Nucleus accumbens (tissue), 56 donors: Measurements from ENCODE around the gene PIN4.
"Not testable (repeated sequence)": the region's sequence is repeated elsewhere in the genome, so short reads cannot be mapped to it uniquely, and the experiment has no call there.

Source experiments
- DNase-seq, 56 donors: peaks; one replicate each; lab custom pipeline; 2025; lab: John Stamatoyannopoulos, UW

The PIN4 gene

DNA sequence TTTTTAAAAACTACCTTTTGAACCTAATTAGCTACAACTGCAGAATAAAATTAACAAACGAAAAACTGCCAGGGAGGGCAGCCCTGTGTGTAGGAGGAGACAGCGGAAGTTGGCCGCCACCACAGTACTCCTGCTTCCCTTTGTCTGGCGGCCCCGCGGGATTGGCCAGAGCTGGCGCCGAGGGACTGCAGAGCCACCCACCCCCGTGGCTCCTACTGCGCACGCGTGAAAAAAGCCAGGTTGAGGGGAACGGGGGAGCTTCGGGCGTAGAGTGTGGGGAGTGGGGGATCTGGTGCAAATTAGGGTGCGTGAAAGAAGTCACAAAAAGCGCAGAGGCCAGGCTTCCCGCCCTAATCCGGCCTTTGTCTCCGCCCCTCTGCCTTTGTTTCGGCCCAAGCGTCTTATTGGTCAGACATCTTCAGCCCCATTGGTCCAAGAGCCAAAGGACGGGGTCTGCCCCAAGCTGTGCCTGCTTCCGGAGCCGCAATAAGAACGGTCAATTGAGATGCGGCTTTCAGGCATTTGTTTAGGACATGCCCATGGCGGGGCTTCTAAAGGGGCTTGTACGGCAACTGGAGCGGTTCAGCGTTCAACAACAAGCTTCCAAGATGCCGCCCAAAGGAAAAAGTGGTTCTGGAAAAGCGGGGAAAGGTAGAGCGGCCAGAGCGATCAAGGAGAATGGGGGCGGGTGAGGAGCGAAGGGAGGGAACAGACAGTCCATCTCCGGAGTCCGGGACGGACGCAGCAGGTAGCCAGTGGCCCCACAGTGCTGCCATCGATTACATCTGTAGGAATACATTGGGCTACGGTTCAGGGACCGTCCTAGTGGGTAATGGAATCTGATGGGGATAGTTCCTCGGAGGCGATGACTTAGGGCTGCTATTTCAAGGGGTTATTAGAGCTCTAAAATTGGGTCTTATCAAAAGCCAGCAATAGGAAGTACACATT is at the start of gene PIN4:
Gene PIN4 (plus strand): TSS at position 580 of the 948 bp plus-strand sequence. CDS start 29 bp downstream, at position 609.
- peak; percentile 14 to 95 (median 87) for DNase-seq

DNA sequence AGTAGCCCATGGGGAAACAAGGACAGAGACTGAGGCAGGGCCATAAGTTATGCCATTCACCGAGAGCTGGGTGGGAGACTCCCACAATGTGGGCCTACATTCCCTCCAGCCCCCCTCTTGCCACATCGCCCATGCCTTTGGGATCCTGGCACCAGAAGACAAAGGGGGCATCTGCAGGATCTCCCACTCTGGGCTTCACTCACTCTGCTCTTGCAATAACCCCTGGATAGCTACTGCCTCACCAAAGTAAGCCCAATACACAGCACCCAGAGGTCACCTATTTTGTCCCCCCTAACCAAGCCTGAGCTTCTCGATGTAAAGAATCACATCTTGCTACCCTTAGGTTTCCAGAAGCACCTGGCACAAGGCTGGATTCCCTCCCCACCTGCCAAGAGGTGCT is 49.1 kb upstream of the PIN4 start:
- no peak for DNase-seq

DNA sequence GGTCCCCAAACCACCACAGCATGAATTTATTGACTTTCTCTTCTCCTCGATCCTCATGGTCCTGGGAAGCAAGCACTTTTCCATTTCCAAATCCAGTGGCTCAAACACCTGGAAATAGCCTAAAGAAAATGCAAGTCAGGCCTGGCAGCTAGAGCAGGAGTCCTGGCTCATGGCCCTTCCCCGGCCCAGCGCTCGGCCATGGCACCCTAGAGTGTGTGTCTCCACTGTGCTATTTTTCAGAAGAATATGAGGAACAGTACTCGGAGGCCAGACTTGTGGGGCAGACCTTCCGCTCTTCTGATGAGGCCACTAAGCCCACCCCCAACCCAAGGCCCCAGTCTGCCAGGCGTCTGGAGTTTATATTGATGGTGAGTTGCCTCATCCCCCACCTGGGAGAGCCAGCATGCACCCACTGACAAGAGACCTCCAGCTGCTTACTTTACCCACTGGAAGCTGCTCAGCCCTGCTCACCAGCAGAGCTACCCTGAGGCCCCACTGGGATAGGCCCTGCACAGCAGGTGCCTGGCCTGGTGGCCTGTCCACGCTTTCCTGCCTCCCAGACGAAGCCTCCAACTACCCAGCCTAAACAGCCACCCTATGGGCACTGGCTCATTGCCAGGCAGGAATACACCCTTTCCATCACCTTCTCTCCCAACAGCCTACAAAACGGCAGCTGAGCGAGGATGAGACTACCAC is 47.6 kb upstream of the PIN4 start:
- no peak for DNase-seq

DNA sequence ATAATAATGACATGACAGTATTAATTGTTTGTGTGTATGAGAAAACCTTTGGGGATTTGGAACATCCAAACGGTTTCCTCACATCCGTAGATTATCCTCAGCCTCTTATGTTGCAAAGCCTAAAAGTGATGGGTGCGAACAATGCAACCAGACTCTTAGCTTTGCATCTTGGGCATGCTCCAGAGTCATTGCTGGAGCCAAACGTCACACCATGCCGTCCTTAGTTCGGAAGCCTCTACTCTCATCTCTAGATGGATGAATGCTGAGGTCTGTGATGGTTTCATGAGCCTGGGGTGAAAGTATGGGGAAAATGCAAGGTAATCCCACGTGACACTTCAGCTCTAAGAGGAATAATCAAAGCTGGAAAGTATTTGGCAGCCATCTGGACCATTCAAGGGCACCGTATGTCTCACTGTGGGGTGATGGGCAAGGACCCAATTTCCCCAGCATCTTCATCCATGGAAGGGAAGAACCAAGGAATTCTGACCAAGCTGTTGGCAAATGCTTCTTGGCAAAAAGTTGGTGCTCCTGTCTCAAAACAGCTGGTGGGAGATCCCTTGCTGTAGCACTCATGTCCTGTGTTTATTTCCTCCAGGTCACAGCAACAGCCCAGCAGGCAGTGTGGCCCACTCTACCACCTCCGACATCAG is 43.6 kb upstream of the PIN4 start:
- no peak for DNase-seq

DNA sequence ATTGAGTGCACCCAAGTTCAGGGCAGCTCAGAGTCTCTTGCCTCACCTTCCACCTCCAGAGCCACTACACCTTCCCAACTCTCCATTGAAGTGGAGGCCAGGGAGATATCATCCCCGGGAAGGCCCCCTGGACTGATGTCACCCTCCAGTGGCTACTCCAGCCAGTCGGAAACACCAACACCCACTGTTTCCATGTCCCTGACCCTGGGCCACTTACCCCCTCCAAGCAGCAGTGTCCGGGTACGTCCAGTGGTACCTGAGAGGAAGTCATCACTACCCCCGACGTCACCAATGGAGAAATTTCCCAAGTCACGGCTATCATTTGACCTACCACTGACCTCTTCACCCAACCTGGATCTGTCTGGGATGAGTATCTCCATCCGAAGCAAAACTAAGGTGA is 42.0 kb upstream of the PIN4 start:
- DNase-seq = no peak

DNA sequence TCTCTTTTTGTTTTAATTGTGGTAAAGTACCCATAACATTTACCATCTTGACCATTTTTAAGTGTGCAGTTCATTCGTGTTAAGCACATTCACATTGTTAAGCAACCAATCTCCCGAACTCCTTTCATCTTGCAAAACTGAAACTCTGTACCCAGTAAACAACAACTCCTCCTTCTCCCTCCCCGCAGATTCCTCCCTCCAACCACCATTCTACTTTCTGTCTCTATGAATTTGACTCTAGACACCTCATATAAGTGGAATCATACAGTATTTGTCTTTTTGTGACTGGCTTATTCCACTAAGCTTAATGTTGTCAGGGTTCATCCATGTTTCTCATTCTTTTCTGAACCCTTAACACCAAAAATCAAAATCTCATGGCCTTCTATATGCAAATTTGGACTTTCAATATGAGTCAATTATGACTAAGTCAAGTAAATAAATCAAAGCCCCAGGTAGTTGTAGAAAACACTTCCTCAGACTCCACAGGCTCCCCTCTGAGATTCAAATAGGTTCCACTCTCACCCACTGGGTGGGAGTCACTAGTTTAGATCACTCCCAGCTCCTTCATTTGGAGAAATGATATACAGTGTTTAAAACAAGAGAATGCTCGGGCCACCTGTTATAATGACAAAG is 40.1 kb upstream of the PIN4 start:
- no peak for DNase-seq

DNA sequence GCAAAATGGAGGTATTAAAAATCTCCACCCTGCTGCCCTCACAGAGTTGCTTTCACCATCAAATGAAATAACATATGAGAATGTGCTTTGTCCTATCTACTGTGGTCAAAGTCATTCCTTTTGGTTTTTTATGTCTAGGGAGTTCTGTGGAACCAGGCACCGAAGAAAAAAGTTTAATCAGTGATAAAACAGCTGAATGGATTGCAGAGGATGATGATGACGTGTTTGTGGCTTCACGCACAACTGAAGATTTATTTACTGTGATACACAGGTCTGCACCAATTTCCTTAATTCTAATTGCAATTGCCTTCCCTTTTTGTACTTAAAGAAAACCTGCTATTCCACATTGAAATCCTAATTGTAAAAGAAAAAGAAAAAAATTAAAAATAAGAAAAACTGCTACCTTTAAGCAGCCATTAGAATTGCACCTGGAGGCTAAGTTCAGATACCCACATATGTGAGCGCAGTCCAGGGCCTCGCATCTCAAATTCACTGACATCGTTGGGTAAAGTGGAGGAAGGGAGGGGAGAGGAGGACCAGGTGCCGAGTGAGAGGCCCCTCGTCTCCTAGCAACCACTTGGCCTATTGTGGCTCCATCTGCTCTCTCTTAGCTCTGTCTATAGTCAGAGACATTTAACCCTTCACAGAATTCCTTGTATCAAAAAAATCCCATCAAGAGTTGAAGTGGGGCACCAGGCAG is 39.3 kb upstream of the PIN4 start:
- peak in 3 of 56 donors; percentile 1 to 28 (median 3) for DNase-seq

DNA sequence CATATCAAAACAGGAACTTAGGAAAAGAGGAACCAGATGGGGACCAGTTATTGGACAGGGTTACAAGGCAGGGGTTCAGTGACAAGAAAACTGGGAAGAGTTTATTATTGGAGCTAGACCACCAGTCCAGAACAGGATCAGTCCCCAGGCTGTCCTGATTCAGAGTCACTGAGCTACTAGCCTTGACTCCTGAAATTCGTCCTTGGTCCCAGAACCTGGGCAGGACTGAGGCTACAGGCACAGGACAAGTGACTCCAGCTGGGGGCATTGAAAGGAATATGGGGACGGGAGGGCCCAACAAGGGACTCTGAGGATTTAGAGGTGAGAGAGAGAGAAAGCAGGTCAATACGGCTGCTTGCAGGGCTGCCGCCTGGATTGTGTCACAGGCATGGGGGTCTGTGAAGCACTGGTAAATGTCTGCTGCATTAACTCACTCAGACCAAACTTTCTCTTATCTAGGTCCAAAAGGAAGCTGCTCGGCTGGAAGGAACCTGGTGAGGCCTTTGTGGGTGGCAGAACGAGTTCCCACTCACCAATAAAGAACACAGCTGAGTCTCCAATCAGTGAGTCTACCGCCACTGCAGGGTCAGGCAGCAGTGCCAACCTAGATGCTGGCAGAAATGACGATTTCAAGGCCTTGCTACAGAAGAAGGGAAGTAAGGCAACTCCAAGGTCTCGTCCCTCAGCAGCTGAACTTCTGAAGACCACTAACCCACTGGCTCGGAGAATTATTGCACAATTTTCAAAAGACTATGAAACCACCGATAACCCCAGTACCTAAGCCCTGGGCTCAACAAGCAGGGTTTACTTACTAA is 38.6 kb upstream of the PIN4 start:
- no peak for DNase-seq

DNA sequence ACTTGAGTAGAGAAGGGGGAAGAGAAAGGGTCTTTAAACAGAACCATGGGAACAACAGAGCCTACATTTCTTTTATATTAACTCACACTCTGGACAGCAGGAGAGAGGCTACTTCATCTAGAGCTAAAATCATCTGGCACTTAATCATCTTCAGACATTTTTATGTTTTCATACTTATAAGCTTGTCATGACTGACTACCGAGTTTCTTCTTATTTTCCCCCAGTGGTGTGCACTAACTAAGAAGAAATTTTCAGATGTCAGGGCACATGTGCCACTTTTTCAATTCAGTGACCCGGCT is 38.0 kb upstream of the PIN4 start:
- DNase-seq = no peak

DNA sequence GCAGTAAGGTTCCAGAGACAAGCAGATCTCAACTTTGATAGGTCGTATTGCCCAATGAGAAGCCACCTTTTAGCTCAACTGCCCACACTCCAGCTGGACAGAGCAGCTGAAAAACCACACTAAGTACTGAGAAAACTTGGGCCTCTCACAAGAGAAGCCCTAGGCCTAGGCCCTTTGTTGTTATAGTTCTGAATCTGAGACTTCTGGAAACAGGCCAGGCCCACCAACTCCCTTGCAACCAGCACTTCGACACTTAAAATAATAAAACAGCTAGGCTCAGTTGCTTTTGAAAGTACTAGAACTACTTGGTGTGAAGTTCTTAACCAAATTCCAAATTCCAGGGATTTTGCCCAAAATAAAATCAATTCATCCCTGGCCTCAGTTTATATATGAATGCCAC is 36.4 kb upstream of the PIN4 start:
- DNase-seq = no peak

DNA sequence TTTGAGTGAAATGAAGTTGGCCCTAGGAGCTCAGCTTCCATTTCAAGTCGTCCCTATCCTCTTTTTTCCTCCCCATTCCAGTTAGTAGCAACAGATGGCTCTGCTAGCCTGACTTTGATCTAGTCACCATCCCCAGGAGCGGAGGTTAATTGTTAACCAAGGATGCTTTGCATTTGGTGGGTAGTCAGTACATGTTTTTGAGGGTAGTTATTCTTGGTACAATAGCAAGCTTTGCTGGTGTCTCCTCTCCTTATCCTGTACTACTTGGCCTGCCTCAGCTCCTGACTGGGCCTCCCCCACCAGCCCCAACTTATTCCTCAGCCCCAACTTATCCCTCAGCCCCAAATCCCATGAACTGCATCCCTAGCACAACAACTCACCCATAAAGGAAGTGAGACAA is 35.0 kb upstream of the PIN4 start:
- no peak for DNase-seq

DNA sequence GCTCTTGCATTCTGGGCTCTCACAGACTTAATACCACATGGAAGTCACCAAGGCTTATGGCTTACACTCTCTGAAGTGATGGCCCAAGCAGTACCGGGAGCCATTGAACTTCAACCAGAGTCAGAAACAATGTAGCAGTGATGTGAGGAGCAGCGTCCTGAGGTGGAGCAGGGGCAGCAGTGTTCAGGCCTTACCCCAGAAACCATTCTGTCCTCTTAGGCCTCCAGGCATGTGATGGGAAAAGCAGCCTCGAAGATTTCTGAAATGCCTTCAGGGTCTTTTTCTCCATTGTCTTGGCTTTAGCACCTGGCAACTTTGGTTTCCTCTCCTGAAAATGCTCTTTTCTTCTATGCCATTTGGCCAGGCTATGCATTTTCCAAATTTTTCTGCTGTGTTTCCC is 22.8 kb upstream of the PIN4 start:
- no peak for DNase-seq

DNA sequence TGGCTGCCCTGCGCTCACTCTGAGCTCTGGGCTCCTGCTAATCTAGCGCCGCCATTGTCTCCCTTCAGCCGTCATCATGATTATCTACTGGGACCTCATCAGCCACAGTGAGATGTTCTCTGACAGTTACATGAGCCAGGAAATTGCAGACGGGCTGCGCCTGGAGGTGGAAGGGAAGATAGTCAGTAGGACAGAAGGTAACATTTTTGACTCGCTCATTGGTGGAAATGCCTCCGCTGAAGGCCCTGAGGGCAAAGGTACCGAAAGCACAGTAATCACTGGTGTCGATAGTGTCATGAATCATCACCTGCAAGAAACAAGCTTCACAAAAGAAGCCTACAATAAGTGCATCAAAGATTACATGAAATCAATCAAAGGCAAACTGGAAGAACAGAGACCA is 21.8 kb upstream of the PIN4 start:
- no peak for DNase-seq

DNA sequence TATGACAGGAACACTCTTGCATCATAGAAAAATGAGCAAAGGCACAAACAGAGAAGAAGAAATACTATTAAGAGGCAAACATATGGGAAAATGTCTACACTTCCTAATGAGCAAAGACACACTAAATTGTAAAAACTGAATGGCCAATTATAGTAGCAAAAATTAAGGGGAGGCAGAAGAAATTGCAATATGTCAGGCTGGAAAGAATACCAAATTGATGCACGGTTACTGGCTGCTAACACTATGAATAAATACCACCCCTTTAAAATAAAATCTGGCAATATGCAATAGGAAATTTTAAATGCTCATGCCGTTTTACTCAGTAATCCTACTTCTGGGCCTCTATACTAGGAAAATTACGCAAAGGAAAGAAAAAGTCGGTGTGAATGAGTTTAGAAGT is 16.0 kb upstream of the PIN4 start:
- no peak for DNase-seq

DNA sequence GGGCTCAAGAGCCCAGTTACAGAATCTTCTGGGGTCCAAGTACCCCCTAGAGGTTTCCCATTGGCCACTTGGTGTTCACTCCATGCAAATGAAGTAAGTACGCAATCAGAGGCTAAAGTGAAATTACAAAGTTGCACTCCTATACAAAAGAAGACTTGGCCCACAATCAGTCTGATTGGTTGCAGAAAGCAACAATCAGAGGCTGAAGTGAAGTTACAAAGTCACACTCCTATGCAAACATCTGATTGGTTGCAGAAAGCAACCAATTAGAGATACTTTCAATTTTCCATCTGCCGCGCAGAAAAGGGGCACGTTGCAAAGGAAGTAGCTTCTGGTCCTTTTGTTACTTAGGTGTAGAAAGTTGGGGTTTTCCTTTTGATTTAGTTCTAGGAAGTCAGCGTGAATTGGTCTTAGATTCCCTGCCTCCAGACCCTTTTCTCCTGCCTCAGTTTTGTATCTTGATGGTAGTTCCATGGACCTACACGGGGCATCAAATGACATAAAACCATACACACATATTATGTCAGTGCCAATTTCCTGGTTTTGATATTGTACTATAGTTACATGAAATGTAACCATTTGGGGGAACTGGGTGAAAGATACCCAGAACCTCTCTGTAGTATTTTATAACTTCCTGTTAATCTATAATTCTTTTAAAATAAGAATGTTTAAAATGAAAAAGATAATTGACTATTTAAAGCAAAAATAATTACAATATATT is 12.4 kb upstream of the PIN4 start:
- peak in 1 of 56 donors; percentile 0 for DNase-seq

DNA sequence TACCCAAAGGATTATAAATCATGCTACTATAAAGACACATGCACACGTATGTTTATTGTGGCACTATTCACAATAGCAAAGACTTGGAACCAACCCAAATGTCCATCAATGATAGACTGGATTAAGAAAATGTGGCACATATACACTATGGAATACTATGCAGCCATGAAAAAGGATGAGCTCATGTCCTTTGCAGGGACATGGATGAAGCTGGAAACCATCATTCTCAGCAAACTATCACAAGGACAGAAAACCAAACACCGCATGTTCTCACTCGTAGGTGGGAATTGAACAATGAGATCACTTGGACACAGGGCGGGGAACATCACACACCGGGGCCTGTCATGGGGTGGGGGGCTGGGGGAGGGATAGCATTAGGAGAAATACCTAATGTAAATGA is 5.3 kb upstream of the PIN4 start:
- DNase-seq = not testable (repeated sequence)

DNA sequence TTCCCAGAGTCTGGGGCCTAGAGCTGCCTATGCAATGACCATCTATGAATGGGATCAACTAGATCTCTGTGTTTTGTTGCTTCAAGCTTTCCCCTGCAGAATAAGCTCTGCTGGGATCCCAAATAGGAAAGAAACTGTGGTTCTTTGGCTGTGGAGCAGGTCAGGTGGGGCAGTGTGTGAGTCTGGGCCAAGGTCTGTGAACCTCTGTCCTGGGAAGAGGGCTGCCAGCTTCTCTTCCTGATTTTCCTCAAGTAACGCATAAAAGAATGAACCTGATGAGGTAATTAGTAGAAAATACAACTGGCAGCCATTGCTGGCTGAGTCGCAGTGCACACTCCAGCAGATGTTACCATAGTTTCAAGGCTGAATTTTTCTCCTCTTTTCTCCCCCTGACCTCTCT is 4.6 kb upstream of the PIN4 start:
- DNase-seq = peak in 15 of 56 donors; percentile 0 to 16 (median 1)

DNA sequence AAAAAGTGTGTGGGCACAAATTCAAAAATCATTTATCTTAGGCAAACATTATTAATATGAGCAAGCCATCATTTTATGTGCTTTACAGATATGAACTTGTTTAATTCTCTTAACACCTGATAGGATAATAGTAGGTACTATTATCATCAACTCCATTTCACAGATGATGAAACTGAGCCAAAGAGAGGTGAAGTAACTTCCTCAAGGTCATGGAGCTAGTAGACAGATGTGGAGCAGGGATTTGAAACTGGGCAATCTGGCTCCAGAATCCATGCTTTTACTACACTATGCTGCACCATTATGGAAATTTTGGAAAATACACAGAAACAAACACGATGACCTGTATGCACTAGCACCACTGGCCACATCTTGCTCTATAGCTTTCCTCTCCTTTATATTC is 1.0 kb upstream of the PIN4 start:
- DNase-seq = no peak

DNA sequence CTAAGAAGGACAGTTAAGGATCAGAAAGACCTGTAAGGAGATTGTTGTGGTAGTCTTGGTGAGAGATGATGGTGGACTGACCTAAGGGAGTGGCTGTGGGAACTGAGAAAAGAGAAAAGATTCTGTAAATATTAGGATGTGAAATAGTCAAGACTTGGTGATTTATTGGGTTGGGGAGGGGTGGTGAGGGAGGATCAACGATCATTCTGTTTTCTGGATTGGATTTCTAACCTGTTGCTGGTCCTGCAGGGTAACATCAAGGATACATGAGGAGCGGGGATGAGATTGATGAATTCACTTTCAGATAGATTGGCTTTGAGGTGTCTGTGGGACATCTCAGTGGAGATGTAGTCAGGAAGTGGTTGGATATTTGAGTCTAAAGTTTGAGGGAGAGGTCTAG is 1.4 kb downstream of the PIN4 start:
- DNase-seq = no peak
